BLaER1 (cell line): ENCODE data around the gene GLRA1.

Source experiments
- H3K27ac ChIP-seq: shearing (Covaris generic); formaldehyde crosslinking; 2 replicates; pipeline ENCODE4 v1.8.1; 2022
- H3K27me3 ChIP-seq: shearing (Covaris generic); formaldehyde crosslinking; 2 replicates; pipeline ENCODE4 v1.8.1; 2022
- H3K36me3 ChIP-seq: shearing (Covaris generic); formaldehyde crosslinking; 2 replicates; pipeline ENCODE4 v1.8.1; 2022
- H3K4me1 ChIP-seq: shearing (Covaris generic); formaldehyde crosslinking; 2 replicates; pipeline ENCODE4 v1.8.1; 2022
- H3K4me2 ChIP-seq: shearing (Covaris generic); formaldehyde crosslinking; 2 replicates; pipeline ENCODE4 v1.8.1; 2022
- H3K4me3 ChIP-seq: shearing (Covaris generic); formaldehyde crosslinking; 2 replicates; pipeline ENCODE4 v1.8.1; 2022
- H3K9ac ChIP-seq: shearing (Covaris generic); formaldehyde crosslinking; 2 replicates; pipeline ENCODE4 v1.8.1; 2022
- H3K9me3 ChIP-seq: shearing (Covaris generic); formaldehyde crosslinking; 2 replicates; pipeline ENCODE4 v1.8.1; 2022
- H4K20me1 ChIP-seq: shearing (Covaris generic); formaldehyde crosslinking; 2 replicates; pipeline ENCODE4 v1.8.1; 2022
- Cebpa-rat ChIP-seq: shearing (Covaris generic); IDR thresholded peaks from 2 replicates; pipeline ENCODE4 v1.8.1; 2022

The GLRA1 gene

GRCh38 chr5:151950706-151951105, 26.1 kb upstream of the GLRA1 start:
- TF ChIP-seq Cebpa-rat: no peak
- Histone ChIP-seq H3K9ac (no peak overlapping the region), H3K4me3 (no peak overlapping the region), H3K4me2 (peak overlapping the region; percentile 81), H3K36me3 (no peaks in the 10 kb centered on the region), H3K4me1 (peaks cover 46% of the 10 kb centered on the region), H4K20me1 (no peaks in the 10 kb centered on the region), H3K27ac (no peak overlapping the region), H3K27me3 (no peaks in the 10 kb centered on the region), H3K9me3 (no peaks in the 10 kb centered on the region)

- Histone ChIP-seq H4K20me1 (no peaks in the 10 kb centered on the region), H3K27ac (no peak overlapping the region), H3K9ac (no peak overlapping the region), H3K27me3 (no peaks in the 10 kb centered on the region), H3K9me3 (no peaks in the 10 kb centered on the region), H3K36me3 (no peaks in the 10 kb centered on the region), H3K4me2 (peak overlapping the region; percentile 81), H3K4me3 (no peak overlapping the region), H3K4me1 (peaks cover 46% of the 10 kb centered on the region)
- no peak for TF ChIP-seq Cebpa-rat
Observed at GRCh38 chr5:151949701-151950308, 25.2 kb upstream of the GLRA1 start.

GRCh38 chr5:151949113-151949512, 24.5 kb upstream of the GLRA1 start:
- H3K4me1 ChIP-seq: peaks cover 46% of the 10 kb centered on the region
- TF ChIP-seq Cebpa-rat: no peak
- H3K27me3 ChIP-seq: no peaks in the 10 kb centered on the region

GRCh38 chr5:151947931-151948608, 23.4 kb upstream of the GLRA1 start:
- H3K9ac ChIP-seq: no peak overlapping the region
- peak overlapping the region; percentile 33; the same call in 1 of the 2 replicates for H3K4me2 ChIP-seq
- no peak overlapping the region for H3K4me3 ChIP-seq
- H3K27me3 ChIP-seq: no peaks in the 10 kb centered on the region
- H3K9me3 ChIP-seq: no peaks in the 10 kb centered on the region
- H3K36me3 ChIP-seq: no peaks in the 10 kb centered on the region
- no peaks in the 10 kb centered on the region for H4K20me1 ChIP-seq
- H3K4me1 ChIP-seq: peaks cover 46% of the 10 kb centered on the region
- no peak for TF ChIP-seq Cebpa-rat
- H3K27ac ChIP-seq: no peak overlapping the region

More at GRCh38 chr5:151949113-151949512, 24.5 kb upstream of the GLRA1 start:
- no peaks in the 10 kb centered on the region for H3K36me3 ChIP-seq
- no peaks in the 10 kb centered on the region for H4K20me1 ChIP-seq
- no peak overlapping the region for H3K27ac ChIP-seq
- peak overlapping the region; percentile 81 for H3K4me2 ChIP-seq
- H3K4me3 ChIP-seq: no peak overlapping the region
- H3K9me3 ChIP-seq: no peaks in the 10 kb centered on the region
- no peak overlapping the region for H3K9ac ChIP-seq

- Histone ChIP-seq H4K20me1 (no peaks in the 10 kb centered on the region), H3K4me2 (no peak overlapping the region), H3K9ac (no peak overlapping the region)
Observed at GRCh38 chr5:151937851-151938250, 13.2 kb upstream of the GLRA1 start.

GRCh38 chr5:151935135-151935695, 10.6 kb upstream of the GLRA1 start:
- Histone ChIP-seq H3K27ac (no peak overlapping the region), H3K4me2 (no peak overlapping the region), H3K4me1 (no peaks in the 10 kb centered on the region), H3K27me3 (no peaks in the 10 kb centered on the region), H3K9ac (no peak overlapping the region), H4K20me1 (no peaks in the 10 kb centered on the region), H3K9me3 (peaks cover 16% of the 10 kb centered on the region), H3K36me3 (no peaks in the 10 kb centered on the region), H3K4me3 (no peak overlapping the region)
- TF ChIP-seq Cebpa-rat: no peak

More at GRCh38 chr5:151937851-151938250, 13.2 kb upstream of the GLRA1 start:
- no peaks in the 10 kb centered on the region for H3K36me3 ChIP-seq
- no peak overlapping the region for H3K27ac ChIP-seq
- no peak overlapping the region for H3K4me3 ChIP-seq
- no peaks in the 10 kb centered on the region for H3K27me3 ChIP-seq
- no peak for TF ChIP-seq Cebpa-rat
- H3K9me3 ChIP-seq: 0 out of 2 replicates have a peak, but pooled peaks cover 6% of the 10 kb centered on the region
- no peaks in the 10 kb centered on the region for H3K4me1 ChIP-seq

- Histone ChIP-seq H3K36me3 (no peaks in the 10 kb centered on the region), H3K4me1 (no peaks in the 10 kb centered on the region), H3K9ac (no peak overlapping the region), H3K4me3 (no peak overlapping the region), H3K4me2 (no peak overlapping the region), H3K27me3 (no peaks in the 10 kb centered on the region), H3K27ac (no peak overlapping the region), H4K20me1 (no peaks in the 10 kb centered on the region), H3K9me3 (peaks cover 16% of the 10 kb centered on the region)
- TF ChIP-seq Cebpa-rat: no peak
Observed at GRCh38 chr5:151931260-151931659, 6.6 kb upstream of the GLRA1 start.

GRCh38 chr5:151926188-151926587, 1.5 kb upstream of the GLRA1 start:
- H3K27me3 ChIP-seq: no peaks in the 10 kb centered on the region
- no peak for TF ChIP-seq Cebpa-rat

GRCh38 chr5:151925340-151925739, 689 bp upstream of the GLRA1 start:
- no peak overlapping the region for H3K4me2 ChIP-seq
- no peaks in the 10 kb centered on the region for H3K9me3 ChIP-seq
- H3K27ac ChIP-seq: no peak overlapping the region
- no peaks in the 10 kb centered on the region for H3K36me3 ChIP-seq
- TF ChIP-seq Cebpa-rat: no peak
- no peak overlapping the region for H3K9ac ChIP-seq
- H3K4me1 ChIP-seq: no peaks in the 10 kb centered on the region
- no peak overlapping the region for H3K4me3 ChIP-seq
- H4K20me1 ChIP-seq: no peaks in the 10 kb centered on the region
- H3K27me3 ChIP-seq: no peaks in the 10 kb centered on the region

More at GRCh38 chr5:151926188-151926587, 1.5 kb upstream of the GLRA1 start:
- Histone ChIP-seq H3K4me3 (no peak overlapping the region), H3K9me3 (0 out of 2 replicates have a peak, but pooled peaks cover under 1% of the 10 kb centered on the region), H3K36me3 (no peaks in the 10 kb centered on the region), H3K4me1 (no peaks in the 10 kb centered on the region), H3K4me2 (no peak overlapping the region), H3K9ac (no peak overlapping the region), H4K20me1 (no peaks in the 10 kb centered on the region), H3K27ac (no peak overlapping the region)

GRCh38 chr5:151923866-151924476, 680 bp downstream of the GLRA1 start:
- Histone ChIP-seq H3K27me3 (no peaks in the 10 kb centered on the region), H3K4me2 (no peak overlapping the region), H3K36me3 (no peaks in the 10 kb centered on the region), H3K4me1 (no peaks in the 10 kb centered on the region), H3K27ac (no peak overlapping the region), H3K9me3 (no peaks in the 10 kb centered on the region), H3K9ac (no peak overlapping the region), H3K4me3 (no peak overlapping the region), H4K20me1 (no peaks in the 10 kb centered on the region)
- TF ChIP-seq Cebpa-rat: no peak
